AG10803 (cell line): Measurements from ENCODE around the gene LILRB3.
"Not testable (repeated sequence)": the region's sequence is repeated elsewhere in the genome, so short reads cannot be mapped to it uniquely, and the experiment has no call there.

Experiments used
- DNase-seq: peaks from one replicate; pipeline ENCODE4 v3.0.0; 2010; ENCODE audit warnings: low read depth
- H3K4me3 ChIP-seq: 2 replicates; pipeline ENCODE4 v1.5.1; 2011; ENCODE audit warnings: mild to moderate bottlenecking, low read length, control low read depth
- TF ChIP-seq, protein P1 (sequence below): conservative IDR thresholded peaks from 2 replicates; pipeline ENCODE4 v1.5.1; 2011; ENCODE audit warnings: mild to moderate bottlenecking, low read length, control low read depth, inconsistent platforms

LILRB3 gene

DNA sequence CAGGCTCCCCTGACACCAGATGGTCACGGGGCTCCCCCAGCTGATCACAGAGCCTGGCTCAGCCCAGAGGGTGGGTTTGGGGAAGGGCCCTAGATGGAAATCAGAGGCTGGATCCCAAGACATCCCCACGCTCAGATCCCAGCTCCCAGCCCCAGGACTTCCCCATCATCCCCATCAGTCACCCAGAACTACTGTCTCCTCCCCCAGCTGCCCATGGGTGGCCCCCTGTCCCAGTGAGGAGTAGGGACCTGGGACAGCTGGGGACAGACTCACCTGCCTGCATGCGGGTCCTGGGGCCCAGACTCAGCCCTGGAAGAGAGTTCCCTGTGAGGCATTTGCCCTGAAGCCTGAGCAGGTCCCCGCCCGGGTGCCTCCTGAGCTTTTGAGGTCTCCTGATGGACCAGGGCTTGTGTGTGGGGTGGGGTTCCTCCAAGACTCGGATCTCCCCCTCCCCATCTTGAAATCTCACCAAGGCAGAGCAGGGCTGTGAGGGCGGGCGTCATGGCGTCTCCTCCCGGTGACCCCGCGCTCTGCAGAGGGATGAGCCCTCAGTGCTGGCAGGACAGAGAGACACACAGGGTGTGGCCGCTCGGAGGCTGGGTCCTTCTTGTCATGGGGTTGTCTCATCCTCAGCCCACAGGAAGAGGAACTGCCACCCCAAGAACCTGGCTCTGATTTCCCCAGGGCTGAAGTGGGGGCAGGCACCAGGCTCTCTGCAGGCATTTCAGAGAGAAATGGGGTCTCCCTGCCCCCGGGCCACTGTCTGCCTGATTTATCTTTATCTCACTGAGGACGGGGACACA lies at the start of gene LILRB3:
Gene LILRB3 (minus strand): TSS at position 534 of the 803 bp plus-strand sequence. CDS start 31 bp downstream, at position 503.
- DNase-seq, H3K4me3 ChIP-seq: not testable (repeated sequence)

DNA sequence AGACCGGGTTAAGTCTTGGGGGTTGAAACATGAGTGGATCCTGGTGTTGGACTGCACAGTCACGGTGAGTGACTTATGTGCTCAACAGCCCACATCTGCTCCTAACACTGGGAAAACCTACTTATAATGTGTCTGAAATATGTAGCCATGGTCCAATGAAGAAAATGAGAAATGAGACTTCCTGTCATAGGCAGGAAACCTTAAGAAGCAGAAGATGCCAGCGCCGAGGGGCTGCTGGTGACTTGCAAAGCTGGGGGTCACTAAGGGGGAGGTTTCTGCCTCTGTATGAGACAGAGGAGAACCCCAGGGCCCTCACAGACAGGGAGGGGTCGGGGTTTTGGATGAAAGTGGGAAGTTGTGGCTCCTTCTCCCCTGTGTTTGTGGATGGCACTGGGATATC lies 49.4 kb upstream of the LILRB3 start:
- not testable (repeated sequence) for H3K4me3 ChIP-seq, DNase-seq

DNA sequence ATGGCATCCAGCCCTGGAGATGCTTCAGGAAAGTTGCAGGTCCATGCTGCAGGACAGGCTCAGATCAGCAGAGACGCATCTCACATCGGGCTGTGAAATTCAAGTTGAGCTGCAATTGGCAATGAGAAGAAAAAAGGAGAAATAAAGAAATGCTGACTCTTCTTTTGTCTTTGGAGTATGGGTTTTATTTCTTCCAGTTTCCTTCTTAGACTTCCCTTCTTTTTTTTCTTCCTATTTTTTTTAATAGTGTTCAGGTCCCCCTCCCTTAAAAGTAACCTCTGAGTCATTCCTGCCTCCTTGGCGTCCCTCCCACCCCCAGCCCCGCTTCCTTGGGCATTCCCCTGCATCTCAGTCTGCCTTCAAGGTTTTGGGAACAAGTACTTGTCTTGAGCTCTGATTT lies 48.8 kb upstream of the LILRB3 start:
- H3K4me3 ChIP-seq, DNase-seq: not testable (repeated sequence)

DNA sequence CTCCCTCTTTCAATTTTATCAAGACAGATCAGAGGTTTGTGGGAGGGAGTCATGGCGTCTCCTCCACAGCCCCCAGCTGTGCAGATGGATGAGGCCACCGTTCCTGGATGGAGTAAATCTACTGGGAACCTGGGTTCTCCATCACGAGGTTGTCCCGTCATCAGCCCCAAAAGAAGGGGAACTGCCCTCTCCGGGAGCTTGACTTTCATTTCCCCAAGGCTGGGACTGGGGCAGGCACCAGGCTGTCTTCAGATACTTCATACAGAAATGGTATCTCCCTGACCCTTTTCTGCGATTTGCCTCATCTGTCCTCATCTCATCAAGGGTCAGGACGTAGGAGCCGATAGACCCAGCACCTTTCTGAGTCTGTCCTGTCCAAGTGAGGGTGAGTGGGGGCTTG lies 48.3 kb upstream of the LILRB3 start:
- TF ChIP-seq, protein P1, sequence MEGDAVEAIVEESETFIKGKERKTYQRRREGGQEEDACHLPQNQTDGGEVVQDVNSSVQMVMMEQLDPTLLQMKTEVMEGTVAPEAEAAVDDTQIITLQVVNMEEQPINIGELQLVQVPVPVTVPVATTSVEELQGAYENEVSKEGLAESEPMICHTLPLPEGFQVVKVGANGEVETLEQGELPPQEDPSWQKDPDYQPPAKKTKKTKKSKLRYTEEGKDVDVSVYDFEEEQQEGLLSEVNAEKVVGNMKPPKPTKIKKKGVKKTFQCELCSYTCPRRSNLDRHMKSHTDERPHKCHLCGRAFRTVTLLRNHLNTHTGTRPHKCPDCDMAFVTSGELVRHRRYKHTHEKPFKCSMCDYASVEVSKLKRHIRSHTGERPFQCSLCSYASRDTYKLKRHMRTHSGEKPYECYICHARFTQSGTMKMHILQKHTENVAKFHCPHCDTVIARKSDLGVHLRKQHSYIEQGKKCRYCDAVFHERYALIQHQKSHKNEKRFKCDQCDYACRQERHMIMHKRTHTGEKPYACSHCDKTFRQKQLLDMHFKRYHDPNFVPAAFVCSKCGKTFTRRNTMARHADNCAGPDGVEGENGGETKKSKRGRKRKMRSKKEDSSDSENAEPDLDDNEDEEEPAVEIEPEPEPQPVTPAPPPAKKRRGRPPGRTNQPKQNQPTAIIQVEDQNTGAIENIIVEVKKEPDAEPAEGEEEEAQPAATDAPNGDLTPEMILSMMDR: no peak
- no peak overlapping the region for H3K4me3 ChIP-seq
- DNase-seq: no peak

DNA sequence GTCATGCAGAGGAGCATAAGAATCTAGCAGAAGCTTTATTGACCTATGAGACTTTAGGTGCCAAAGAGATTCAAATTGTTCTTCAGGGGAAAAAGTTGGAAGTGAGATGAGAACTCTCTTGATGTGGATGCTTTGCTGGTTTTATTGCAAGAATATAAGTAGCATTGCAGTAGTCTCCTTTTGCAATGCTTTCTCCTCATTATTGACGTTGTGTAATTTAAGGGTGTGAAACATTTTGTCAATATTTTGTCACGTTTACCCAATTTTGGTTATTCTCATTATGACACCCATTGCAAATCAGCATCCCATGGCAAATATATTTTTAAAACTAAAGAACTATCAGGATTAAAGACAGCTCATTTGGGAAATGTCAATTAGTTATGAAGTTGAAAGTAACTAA lies 46.1 kb upstream of the LILRB3 start:
- TF ChIP-seq, protein P1: no peak
- no peak for DNase-seq
- H3K4me3 ChIP-seq: no peak overlapping the region

DNA sequence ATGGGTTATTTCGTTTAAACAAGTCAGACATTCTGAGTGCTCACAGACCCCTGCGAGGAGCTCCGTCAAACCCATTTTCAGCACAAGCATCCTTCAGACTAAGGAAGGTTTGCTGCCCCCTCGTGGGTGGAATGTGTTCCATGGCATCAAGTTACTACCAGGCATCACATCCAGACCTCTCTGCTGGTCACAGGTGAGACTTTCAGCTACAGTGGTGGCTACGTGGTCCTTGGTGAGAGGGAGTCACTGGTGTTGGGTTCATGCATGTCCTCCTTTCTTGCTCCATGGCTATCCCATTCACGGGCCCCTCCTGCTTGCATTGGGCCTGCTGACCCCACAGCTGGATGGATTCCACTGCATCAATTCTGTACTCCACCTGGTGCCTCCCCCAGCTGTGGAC lies 43.3 kb upstream of the LILRB3 start:
- peak; percentile 46 for DNase-seq
- TF ChIP-seq, protein P1: peak; percentile 60
- H3K4me3 ChIP-seq: no peak overlapping the region

DNA sequence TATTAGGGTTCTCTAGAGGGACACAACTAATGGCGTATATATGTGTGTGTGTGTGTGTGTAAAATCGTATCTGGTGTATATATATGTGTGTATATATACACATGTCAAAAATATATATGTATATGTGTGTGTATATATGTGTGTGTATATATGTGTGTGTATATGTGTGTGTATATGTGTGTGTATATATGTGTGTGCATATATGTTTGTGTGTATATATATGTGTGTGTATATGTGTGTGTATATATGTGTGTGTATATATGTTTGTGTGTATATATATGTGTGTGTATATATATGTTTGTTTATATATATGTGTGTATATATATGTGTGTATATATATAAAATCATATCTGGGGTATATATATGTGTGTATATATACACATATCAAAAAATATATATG lies 39.7 kb upstream of the LILRB3 start:
- H3K4me3 ChIP-seq: no peak overlapping the region
- no peak for DNase-seq
- TF ChIP-seq, protein P1: no peak

DNA sequence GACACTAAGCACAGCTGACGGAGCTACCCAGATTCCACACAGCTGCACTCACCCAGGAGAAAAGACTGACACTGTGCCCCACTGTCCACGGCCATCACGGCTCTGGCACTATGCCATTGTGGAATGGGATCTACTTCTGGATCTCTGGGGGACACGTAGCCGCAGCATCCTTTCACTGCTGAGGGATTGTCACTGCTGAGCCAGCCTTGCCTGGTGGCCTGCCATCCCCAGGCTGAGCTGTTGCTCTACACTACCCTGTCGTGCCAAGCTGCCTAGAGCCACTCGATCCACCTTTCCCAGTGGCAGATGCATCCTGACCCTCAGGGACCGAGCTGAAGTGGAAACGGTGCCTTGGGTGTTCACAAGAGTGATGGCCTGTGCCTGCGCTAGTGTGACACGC lies 39.3 kb upstream of the LILRB3 start:
- DNase-seq: no peak
- H3K4me3 ChIP-seq: no peak overlapping the region
- TF ChIP-seq, protein P1: no peak

DNA sequence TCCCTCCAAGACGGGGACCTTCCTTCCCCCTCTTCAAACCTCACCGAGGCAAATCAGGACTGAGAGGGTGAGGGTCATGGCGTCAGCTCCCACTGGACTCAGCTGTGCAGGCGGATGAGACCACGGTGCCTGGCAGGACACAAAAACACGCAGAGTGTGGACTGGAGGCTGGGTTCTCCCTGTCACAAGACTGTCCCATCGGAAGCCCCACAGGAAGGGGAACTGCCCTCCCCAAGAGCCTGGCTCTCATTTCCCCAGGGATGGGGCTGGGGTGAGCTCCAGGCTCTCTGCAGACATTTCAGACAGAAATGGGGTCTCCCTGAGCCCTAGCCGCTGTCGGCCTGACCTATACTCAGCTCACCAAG lies 34.3 kb upstream of the LILRB3 start, which contains the start of gene LILRB5:
Gene LILRB5 (minus strand): TSS at position 158 of the 365 bp plus-strand sequence. CDS start 80 bp downstream, at position 78.
- H3K4me3 ChIP-seq: no peak within 1 kb of the TSS
- DNase-seq: no peak
- TF ChIP-seq, protein P1: no peak
